WTC11 (cell line): ENCODE results near the gene RPS6KC1.

Experiments
- NFYB ChIP-seq: sonication (generic); formaldehyde crosslinking; conservative IDR thresholded peaks from 2 replicates; pipeline ENCODE4 v1.8.0; 2022; ENCODE audit warnings: low read depth, missing genetic modification reagents
- RORB ChIP-seq: fragments of 250-450 bp; sonication (Bioruptor Pico); IDR thresholded peaks from 2 replicates; pipeline ENCODE4 v1.9.0; 2021; ENCODE audit warnings: mild to moderate bottlenecking
- TF ChIP-seq, protein P1 (sequence below): fragments of 200-600 bp; IDR thresholded peaks from 2 replicates; pipeline ENCODE4 v1.8.0; 2022; ENCODE audit warnings: antibody characterized with exemption
- TF ChIP-seq, protein P2 (sequence below): sonication (generic); formaldehyde crosslinking; IDR thresholded peaks from 2 replicates; pipeline ENCODE4 v1.8.1; 2022; ENCODE audit warnings: low read depth, missing genetic modification reagents, borderline replicate concordance
- TF ChIP-seq, protein P3 (sequence below): sonication (generic); formaldehyde crosslinking; IDR thresholded peaks from 2 replicates; pipeline ENCODE4 v1.8.0; 2023; ENCODE audit warnings: mild to moderate bottlenecking, missing genetic modification reagents

DNA sequence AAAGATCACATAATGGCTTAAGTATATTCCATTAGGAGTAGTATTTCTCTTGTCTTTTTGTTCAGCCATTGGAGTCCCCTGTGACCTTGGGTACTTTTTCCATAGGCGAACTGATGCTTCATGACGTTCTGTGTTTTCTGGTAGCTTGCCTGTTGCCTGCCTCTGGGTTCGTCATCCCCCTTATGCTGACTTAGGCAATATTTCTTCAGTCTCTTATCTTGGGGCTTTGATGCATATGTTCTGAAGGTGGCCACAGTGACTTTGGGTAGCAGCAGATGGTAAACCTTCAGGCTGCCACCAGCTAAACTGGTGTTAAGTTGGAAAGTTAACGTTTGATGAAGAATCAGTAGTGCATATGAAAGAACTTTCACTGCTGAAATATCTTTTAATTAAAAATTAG, 170.2 kb downstream of the RPS6KC1 start:
- TF ChIP-seq, protein P1, sequence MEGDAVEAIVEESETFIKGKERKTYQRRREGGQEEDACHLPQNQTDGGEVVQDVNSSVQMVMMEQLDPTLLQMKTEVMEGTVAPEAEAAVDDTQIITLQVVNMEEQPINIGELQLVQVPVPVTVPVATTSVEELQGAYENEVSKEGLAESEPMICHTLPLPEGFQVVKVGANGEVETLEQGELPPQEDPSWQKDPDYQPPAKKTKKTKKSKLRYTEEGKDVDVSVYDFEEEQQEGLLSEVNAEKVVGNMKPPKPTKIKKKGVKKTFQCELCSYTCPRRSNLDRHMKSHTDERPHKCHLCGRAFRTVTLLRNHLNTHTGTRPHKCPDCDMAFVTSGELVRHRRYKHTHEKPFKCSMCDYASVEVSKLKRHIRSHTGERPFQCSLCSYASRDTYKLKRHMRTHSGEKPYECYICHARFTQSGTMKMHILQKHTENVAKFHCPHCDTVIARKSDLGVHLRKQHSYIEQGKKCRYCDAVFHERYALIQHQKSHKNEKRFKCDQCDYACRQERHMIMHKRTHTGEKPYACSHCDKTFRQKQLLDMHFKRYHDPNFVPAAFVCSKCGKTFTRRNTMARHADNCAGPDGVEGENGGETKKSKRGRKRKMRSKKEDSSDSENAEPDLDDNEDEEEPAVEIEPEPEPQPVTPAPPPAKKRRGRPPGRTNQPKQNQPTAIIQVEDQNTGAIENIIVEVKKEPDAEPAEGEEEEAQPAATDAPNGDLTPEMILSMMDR, result no peak
- TF ChIP-seq, protein P2, sequence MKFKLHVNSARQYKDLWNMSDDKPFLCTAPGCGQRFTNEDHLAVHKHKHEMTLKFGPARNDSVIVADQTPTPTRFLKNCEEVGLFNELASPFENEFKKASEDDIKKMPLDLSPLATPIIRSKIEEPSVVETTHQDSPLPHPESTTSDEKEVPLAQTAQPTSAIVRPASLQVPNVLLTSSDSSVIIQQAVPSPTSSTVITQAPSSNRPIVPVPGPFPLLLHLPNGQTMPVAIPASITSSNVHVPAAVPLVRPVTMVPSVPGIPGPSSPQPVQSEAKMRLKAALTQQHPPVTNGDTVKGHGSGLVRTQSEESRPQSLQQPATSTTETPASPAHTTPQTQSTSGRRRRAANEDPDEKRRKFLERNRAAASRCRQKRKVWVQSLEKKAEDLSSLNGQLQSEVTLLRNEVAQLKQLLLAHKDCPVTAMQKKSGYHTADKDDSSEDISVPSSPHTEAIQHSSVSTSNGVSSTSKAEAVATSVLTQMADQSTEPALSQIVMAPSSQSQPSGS (CRISPR knock-in tag), result no peak
- TF ChIP-seq NFYB (CRISPR knock-in tag) (no peak), RORB (no peak)
- TF ChIP-seq, protein P3, sequence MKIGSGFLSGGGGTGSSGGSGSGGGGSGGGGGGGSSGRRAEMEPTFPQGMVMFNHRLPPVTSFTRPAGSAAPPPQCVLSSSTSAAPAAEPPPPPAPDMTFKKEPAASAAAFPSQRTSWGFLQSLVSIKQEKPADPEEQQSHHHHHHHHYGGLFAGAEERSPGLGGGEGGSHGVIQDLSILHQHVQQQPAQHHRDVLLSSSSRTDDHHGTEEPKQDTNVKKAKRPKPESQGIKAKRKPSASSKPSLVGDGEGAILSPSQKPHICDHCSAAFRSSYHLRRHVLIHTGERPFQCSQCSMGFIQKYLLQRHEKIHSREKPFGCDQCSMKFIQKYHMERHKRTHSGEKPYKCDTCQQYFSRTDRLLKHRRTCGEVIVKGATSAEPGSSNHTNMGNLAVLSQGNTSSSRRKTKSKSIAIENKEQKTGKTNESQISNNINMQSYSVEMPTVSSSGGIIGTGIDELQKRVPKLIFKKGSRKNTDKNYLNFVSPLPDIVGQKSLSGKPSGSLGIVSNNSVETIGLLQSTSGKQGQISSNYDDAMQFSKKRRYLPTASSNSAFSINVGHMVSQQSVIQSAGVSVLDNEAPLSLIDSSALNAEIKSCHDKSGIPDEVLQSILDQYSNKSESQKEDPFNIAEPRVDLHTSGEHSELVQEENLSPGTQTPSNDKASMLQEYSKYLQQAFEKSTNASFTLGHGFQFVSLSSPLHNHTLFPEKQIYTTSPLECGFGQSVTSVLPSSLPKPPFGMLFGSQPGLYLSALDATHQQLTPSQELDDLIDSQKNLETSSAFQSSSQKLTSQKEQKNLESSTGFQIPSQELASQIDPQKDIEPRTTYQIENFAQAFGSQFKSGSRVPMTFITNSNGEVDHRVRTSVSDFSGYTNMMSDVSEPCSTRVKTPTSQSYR (CRISPR knock-in tag), result no peak
